IMR-90 (cell line): ENCODE results near the gene IFITM10.

Source experiments
- BHLHE40 ChIP-seq: fragments of 150-350 bp; IDR thresholded peaks from 2 replicates; pipeline ENCODE4 v1.6.1; 2016; ENCODE audit warnings: mild to moderate bottlenecking, low read depth, low read length
- CEBPB ChIP-seq: IDR thresholded peaks from 2 replicates; pipeline ENCODE4 v1.6.1; 2012; ENCODE audit warnings: low read depth, low read length, improper control_type of control experiment
- CHD1 ChIP-seq: IDR thresholded peaks from 2 replicates; pipeline ENCODE4 v1.6.1; 2012; ENCODE audit warnings: low read depth, low read length, improper control_type of control experiment
- CTCF ChIP-seq: conservative IDR thresholded peaks from 2 replicates; pipeline ENCODE4 v1.5.1; 2012; ENCODE audit warnings: mild to moderate bottlenecking, low read depth, low read length, improper control_type of control experiment
- ELK1 ChIP-seq: fragments of 150-350 bp; IDR thresholded peaks from 2 replicates; pipeline ENCODE4 v1.6.1; 2016; ENCODE audit warnings: low read depth, mild to moderate bottlenecking, low read length, moderate library complexity, borderline replicate concordance
- FOS ChIP-seq: fragments of 150-350 bp; IDR thresholded peaks from 2 replicates; pipeline ENCODE4 v1.6.1; 2016; ENCODE audit warnings: low read depth, low read length
- MAFK ChIP-seq: IDR thresholded peaks from 2 replicates; pipeline ENCODE4 v1.6.1; 2012; ENCODE audit warnings: low read depth, low read length, improper control_type of control experiment
- MAZ ChIP-seq: IDR thresholded peaks from 2 replicates; pipeline ENCODE4 v1.6.1; 2012; ENCODE audit warnings: low read depth, mild to moderate bottlenecking, low read length, improper control_type of control experiment, moderate library complexity, borderline replicate concordance
- MXI1 ChIP-seq: IDR thresholded peaks from 2 replicates; pipeline ENCODE4 v1.6.1; 2012; ENCODE audit warnings: low read depth, mild to moderate bottlenecking, low read length, moderate library complexity, borderline replicate concordance
- POLR2A ChIP-seq: IDR thresholded peaks from 2 replicates; pipeline ENCODE4 v1.6.1; 2012; ENCODE audit warnings: mild to moderate bottlenecking, low read depth, low read length
- RAD21 ChIP-seq: IDR thresholded peaks from 2 replicates; pipeline ENCODE4 v1.6.1; 2012; ENCODE audit warnings: low read length, improper control_type of control experiment
- RCOR1 ChIP-seq: IDR thresholded peaks from 2 replicates; pipeline ENCODE4 v1.6.1; 2012; ENCODE audit warnings: mild to moderate bottlenecking, low read length, improper control_type of control experiment; ENCODE audit not compliant: insufficient replicate concordance
- RFX5 ChIP-seq: IDR thresholded peaks from 2 replicates; pipeline ENCODE4 v1.8.0; 2012; ENCODE audit warnings: low read depth, mild to moderate bottlenecking, low read length, moderate library complexity
- TF ChIP-seq, protein P1 (sequence below): fragments of 150-350 bp; IDR thresholded peaks from 2 replicates; pipeline ENCODE4 v1.6.1; 2017; ENCODE audit warnings: mild to moderate bottlenecking, antibody characterized with exemption, low read length, low read depth

- TF ChIP-seq POLR2A: no peak
- TF ChIP-seq CTCF: no peak
- TF ChIP-seq RAD21: no peak
- no peak for TF ChIP-seq ELK1
- TF ChIP-seq RFX5: no peak
- TF ChIP-seq MAZ: no peak
- no peak for TF ChIP-seq CHD1
- no peak for TF ChIP-seq MAFK
- TF ChIP-seq FOS: no peak
- no peak for TF ChIP-seq CEBPB
- TF ChIP-seq BHLHE40: no peak
- TF ChIP-seq, protein P1, sequence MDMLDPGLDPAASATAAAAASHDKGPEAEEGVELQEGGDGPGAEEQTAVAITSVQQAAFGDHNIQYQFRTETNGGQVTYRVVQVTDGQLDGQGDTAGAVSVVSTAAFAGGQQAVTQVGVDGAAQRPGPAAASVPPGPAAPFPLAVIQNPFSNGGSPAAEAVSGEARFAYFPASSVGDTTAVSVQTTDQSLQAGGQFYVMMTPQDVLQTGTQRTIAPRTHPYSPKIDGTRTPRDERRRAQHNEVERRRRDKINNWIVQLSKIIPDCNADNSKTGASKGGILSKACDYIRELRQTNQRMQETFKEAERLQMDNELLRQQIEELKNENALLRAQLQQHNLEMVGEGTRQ: no peak
- TF ChIP-seq MXI1: no peak
- no peak for TF ChIP-seq RCOR1
These were observed 31.2 kb upstream of the IFITM10 start for GRCh38 chr11:1781593-1781975.
